ENCODE measurements around the gene QSER1. TPM values are rescaled to one million over a fixed set of nuclear protein-coding genes. Genes with fewer than 3 reads are reported as not detected.
"Not testable (repeated sequence)": the region's sequence is repeated elsewhere in the genome, so short reads cannot be mapped to it uniquely, and the experiment has no call there.

Gene QSER1
- total RNA-seq, 1 donor from 2014 or later = 66.8 TPM

GRCh38 chr11:33001751-33002542 is 109.3 kb downstream of the QSER1 start:
- no peak for DNase-seq

- no peak for DNase-seq
Measured at GRCh38 chr11:33005175-33005574, 112.6 kb downstream of the QSER1 start.

GRCh38 chr11:33006010-33006409 is 113.4 kb downstream of the QSER1 start:
- no peak for DNase-seq

GRCh38 chr11:33013755-33014154 is 121.1 kb downstream of the QSER1 start:
- no peak for DNase-seq

- peak; percentile 74 for DNase-seq
Measured at GRCh38 chr11:33015621-33016551, 123.3 kb downstream of the QSER1 start, which contains the start of gene DEPDC7. DEPDC7 (plus strand) TSS chr11:33015878; CDS start chr11:33015956, 78 bp downstream.

GRCh38 chr11:33016654-33017053 is 124.0 kb downstream of the QSER1 start:
- no peak for DNase-seq

- DNase-seq = no peak
Measured at GRCh38 chr11:33017478-33017877, 124.9 kb downstream of the QSER1 start.

- DNase-seq = no peak
Measured at GRCh38 chr11:33017965-33018364, 125.4 kb downstream of the QSER1 start.

GRCh38 chr11:33018840-33019239 is 126.2 kb downstream of the QSER1 start:
- DNase-seq = no peak

GRCh38 chr11:33021501-33021900 is 128.9 kb downstream of the QSER1 start:
- DNase-seq = no peak

GRCh38 chr11:33021937-33022336 is 129.3 kb downstream of the QSER1 start:
- DNase-seq = no peak

- no peak for DNase-seq
Measured at GRCh38 chr11:33025339-33025722, 132.7 kb downstream of the QSER1 start.

GRCh38 chr11:33027233-33027632 is 134.6 kb downstream of the QSER1 start:
- no peak for DNase-seq

GRCh38 chr11:33027846-33028536 is 135.4 kb downstream of the QSER1 start:
- DNase-seq = no peak

GRCh38 chr11:33028537-33028914 is 135.9 kb downstream of the QSER1 start:
- DNase-seq = no peak

- DNase-seq = not testable (repeated sequence)
Measured at GRCh38 chr11:33029218-33029617, 136.6 kb downstream of the QSER1 start.

Small RNAs within 50 kb of the gene (small RNA-seq; reads per million reads assigned to genes)
- not detected for gene RF00019

Other genes starting within 250 kb of the QSER1 start
- not detected for gene CCDC73, start 98.1 kb upstream of the QSER1 start, total RNA-seq
- gene PRRG4, start 62.9 kb upstream of the QSER1 start, total RNA-seq = 0.16 TPM
- 3.1 TPM for gene DEPDC7, start 123.1 kb downstream of the QSER1 start, total RNA-seq
- gene TCP11L1, start 146.8 kb downstream of the QSER1 start, total RNA-seq = 39.8 TPM